HG03039 (cell line): ENCODE data around the gene ISG20.
A peak's percentile ranks its signal among the peaks of the same experiment; 100 is the strongest.
"Not testable (repeated sequence)": the region's sequence is repeated elsewhere in the genome, so short reads cannot be mapped to it uniquely, and the experiment has no call there.

ENCODE experiments used
- ATAC-seq: cut with Tn5 transposase; IDR thresholded peaks from one replicate; pipeline ENCODE4 v1.9.1; 2021; ENCODE audit warnings: mild to moderate bottlenecking, moderate library complexity; ENCODE audit not compliant: unreplicated experiment

Gene ISG20

DNA sequence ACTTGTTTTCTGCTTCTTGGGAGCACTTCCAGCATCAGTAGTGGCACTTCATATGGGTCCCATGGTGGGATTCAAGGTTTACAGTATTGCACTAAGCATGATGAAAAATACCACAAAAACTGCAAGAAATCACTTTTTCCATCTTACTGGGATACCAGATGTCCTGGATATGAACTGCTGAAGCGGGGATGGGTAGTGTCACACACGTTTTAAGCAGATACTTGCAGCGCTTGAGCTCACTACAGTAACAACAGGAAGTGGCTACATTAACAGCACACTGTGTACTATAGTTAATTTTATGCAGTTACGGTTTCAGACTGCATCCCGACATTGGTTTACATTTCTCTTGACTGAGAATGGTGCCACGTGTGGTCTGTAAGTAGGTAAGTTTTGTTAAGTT is 3.5 kb upstream of the ISG20 start:
- no peak for ATAC-seq

DNA sequence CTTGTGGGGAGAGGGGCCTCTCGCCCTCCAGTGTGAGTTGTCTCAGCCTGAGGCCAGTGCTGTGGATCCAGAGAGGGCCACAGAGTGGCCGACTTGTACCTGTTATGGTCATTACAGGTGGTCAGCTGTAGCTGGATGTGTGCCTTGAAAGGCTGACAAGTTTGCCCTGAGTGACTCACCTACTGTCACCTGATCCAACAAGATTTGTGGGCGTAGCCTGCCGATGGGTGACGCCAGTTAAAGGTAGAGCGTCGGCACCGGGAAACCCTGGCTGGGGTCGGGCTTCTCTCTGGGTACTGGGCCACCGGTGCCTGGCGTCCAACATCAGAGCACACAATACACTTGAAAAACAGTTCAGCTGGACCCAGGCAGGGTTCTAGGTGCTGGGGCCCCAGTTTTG is 2.8 kb upstream of the ISG20 start:
- ATAC-seq: no peak

DNA sequence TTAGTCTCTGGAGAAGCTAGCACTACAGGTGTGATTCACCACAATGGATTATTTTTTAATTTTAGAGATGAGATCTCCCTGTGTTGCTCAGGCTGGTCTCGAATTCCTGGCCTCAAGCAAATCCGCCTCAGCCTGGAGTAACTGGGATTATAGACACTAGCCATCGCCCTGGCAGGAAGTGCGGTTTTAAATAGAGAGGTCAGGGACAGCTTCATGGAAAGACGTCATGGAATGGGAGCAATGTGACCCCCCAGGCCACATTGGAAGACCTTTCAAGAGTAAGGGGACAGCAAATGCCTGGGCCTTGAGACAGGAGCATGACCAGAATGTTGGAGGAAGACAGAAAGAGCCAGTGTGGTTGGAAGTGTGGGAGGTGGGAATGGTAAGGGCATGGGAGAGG is 2.2 kb upstream of the ISG20 start:
- ATAC-seq: no peak

DNA sequence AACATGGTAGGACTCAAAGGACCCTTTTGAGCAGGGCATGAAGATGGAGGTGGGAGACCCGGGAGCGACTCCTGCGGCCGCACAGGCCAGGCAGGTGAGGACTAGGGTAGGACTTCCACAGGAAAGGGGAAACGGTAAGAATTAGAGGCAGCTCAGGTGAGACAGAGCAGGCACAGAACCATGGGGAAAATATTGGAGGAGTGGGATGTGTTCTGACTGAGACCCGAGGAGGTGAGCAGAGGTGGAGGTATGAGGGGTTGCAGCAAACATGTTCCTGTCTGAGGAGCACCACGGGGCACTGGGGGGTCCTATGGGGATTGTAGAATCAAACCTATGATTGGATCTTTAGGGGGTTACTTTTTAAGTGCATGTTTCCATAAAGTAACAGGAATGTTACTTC is 1.4 kb upstream of the ISG20 start:
- ATAC-seq: no peak

DNA sequence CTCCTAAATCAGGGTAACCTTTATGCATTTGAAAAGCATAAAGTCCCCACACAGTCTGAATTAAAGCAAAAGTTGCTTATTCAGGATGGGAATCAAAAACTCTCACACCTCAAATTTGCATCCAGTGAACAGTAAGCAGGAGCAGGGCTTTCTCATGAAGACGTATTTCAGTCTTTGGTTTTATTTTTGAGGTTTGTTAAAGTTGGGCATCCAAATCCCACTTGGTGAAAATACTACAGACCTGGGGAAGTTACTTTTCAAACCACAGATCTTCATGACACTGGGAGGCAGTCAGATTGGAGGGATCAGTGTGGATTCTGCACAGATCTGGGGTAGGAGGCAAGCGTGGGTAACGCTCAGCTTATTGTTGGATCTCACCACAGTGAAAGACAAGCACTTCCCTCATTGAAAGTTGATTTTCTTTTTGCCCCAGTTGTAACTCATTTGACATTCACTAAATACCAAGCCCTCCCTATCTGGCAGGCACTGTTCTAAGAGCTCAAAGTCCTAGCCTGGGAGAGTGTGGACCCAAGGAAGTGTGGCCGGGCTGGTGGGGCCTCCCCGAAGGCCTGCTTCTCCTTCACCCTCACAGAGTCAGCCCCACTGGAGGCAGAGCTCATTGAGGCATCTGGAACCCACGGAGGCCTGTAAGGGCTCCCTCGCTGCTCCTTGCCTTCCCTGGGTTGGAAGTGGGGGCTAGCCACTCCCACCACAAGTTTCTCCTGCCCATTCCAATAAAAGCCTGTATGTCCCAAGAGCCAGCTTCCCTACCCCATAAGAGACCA is 783 bp upstream of the ISG20 start:
- ATAC-seq: no peak

DNA sequence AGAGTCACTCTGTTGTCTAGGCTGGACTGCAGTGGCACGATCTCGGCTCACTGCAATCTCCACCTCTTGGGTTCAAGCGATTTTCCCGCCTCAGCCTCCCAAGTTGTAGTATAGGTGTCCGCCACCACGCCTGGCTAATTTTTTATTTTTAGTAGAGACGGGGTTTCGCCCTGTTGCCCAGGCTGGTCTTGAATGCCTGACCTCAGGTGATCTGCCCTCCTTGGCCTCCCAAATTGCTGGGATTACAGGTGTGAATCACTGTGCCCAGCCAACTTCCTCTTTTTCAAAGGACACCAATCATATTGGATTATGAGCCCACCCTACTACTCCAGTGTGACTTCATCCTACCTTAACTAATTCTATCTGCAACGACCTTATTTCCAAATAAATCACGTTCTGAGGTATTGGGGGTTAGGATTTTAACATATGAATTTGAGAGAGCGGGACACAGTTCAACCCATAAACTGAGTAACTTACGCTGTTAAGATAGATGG is 3.2 kb downstream of the ISG20 start:
- ATAC-seq: no peak

DNA sequence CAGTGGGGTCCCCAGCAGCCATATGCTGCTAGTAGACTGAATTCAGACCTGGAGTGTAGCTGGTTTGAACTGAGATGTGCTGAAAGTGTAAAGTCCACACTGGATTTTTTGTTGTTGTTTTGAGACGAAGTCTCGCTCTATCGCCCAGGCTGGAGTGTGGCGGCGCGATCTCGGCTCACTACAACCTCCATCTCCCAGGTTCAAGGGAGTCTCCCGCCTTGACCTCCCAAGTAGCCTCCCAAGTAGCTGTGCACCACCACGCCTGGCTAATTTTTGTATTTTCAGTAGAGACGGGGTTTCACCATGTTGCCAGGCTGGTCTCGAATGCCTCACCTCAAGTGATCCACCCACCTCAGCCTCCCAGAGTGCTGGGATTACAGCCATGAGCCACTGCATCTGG is 3.7 kb downstream of the ISG20 start:
- not testable (repeated sequence) for ATAC-seq

DNA sequence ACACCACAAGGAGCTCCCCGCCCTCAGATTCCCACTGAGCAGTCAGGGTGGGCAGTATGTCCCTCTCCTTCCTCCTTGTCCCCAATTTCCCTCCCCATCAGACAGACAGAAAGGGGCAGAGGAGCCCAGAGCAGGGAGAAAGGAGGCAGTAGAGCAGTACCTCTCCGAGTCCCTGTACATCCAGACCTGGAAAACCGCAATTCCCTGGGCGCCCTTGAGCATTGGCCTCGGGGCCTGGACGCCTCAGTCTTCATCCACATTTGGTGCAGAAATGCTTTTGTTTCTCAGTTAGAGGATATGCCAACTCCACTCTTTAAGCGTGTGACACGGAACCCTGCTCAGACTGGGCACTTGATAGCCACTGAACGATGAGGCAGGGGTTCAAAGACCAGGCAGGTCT is 5.9 kb downstream of the ISG20 start:
- no peak for ATAC-seq

DNA sequence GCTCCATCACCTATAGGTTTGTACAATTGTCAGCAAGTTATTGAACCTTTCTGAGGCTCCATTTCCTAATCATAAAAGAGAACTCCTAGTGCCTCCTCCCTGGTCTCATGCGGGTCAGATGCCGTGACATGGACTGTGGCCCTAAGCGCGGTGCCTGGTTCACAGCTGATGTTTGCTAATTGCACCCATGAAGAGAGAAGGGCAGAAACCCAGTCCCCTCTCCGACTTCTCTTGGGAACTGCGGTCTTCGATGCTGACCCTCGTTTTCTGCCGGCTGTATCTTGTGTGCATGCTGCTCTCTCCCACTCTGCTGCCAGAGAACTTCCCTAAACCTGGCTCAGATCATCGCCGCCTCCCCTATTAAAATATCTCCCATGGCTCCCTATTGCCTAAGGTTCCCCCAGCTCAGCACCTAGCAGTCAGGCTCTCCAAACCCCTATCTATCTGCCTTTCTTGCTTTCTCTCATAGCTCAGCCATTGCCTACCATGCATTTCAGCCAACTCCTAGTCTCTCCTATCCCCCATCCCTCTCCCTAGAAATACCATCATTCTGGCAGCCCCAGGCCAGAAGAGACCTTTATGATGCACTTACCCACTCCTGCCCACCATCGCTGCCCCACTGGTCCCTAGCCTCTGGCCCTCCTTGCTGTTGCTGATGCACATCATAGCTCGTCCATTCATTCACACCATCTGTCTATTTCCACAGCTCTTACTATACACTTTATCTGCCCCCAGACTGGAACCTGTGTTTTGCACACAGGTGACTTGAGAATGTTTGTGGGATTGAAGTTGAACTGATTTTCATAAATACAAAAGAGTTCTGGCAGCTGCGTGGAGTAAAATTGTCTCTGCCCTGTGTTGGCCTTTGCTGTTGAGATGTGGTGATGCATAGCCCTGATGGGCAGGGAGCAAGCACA is 6.6 kb downstream of the ISG20 start:
- no peak for ATAC-seq

DNA sequence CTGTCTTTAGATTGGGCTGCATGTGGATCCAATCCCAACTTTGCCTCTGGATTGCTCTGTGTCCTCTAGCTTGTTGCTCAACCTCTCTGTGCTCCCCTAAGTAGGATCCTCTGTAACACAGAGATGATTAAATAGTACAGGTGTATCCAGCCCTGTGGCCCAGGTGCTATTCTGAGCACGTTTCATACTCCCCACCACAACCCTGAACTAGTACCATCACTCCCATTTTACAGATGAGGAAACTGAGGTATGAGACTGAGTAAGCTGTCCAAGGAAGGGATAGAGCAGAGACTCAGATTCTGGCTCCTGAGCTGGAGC is 7.2 kb downstream of the ISG20 start:
- no peak for ATAC-seq

DNA sequence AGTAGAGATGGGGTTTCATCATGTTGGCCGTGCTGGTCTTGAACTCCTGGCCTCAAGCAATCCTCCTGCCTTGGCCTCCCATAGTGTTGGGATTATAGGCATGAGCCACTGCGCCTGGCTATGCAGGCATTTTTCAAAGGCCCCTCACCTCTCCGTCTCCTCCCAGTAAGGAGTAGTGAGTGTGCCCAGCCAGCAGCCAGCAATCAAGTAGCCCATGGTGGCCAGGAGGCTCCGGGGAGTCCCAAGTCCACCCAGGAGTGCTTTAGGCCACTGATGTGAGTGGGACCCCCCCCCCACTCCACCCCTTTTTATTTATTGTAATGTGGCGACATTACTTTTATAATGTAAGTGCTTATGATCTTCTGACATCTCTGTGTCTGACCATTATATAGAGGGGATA is 8.1 kb downstream of the ISG20 start:
- no peak for ATAC-seq

DNA sequence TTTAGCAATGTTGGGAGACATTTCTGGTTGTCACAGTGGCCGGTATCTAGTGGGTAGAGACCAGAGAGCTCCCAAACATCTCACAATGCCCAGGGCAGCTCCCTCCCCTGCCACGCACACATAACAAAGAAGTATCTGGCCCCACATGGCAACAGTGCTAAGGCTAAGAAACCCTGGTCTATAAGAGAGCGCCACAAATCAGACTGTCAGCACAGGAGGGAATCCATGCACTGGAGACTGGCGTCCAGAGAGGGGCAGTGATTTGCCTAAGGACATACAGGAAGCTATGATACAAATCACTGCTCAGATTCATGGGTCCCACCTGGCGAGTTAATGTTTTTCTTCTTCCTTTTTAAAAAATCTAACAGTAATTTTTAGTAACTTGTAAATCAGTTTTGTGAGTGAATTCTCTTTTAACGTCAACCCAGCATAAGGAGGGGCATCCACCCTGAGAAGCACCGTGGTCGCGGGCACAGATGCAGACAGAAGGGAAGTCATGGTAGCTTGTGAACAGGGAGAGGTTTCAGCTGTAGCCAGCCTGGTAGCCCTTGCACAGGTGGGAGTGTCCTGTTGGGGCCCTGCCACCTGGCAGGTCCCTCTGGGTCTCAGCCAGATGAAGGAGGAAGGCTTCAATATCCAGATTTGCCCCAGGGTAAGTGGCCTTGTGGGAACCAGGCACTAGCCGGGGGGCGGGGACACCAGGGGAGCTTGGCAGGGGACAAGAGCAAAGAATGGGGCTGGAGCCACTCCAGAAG is 8.7 kb downstream of the ISG20 start:
- ATAC-seq: no peak

DNA sequence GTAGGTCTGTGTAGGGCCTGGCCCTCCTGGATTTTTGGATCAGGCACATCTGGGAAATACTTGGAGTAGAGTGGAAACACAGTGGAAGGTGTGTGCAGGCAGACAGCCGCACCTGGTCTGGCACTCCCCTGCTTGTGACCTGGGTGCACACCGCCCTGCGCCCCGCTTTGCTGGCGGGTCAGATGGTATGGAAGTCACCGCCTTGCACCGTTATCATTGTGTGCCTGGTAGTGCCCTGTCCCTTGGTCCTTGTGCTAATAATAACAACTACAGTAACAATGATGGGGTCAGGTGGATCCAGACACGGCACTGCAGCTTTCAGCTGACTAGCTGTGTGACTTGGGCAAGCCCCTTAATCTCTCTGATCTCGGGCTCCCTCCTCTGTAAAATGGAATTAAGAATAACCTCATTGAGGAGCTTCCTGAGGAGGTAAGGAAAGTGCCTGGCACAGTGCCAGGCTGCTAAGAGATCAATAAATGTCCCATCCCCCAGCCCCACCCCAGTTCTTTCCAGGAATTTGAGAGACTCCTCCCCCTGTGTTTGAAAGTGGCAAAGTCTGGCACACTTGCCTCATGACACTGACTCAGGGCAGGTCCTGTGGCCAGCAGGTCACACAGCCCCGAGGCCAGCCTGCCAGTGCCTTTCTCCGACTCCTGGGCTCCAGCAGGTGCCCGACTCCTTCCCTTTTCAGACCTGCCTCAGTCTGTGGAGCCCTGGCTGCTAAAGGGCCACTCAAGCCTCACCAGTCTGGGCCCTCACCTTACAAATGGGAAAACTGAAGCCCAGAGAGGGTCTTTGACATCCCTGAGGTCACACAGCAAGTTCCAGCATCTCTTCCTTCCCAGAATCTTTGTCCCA is 9.8 kb downstream of the ISG20 start:
- no peak for ATAC-seq

DNA sequence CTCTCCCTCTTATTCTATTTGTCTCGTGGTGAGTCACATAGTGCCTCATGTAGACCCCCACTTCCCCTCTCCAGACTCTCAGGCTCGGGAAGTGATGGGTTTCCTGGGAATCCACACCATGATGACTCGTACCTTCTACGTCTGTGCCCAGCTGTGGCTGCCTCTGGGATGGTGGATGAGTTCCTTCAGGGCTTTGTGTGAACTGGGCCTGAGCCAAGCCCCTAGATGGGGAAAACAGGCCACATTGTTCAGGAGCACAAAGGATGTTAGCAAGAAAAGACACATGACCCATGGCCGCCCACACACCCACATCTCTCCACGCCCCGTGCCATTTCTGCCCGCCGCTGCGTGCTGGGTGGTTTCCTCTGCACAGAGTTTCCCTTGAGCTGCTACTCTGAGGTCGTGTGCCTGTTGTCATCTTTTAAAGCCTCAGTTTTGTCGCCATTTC is 10.5 kb downstream of the ISG20 start:
- peak; percentile 58 for ATAC-seq

DNA sequence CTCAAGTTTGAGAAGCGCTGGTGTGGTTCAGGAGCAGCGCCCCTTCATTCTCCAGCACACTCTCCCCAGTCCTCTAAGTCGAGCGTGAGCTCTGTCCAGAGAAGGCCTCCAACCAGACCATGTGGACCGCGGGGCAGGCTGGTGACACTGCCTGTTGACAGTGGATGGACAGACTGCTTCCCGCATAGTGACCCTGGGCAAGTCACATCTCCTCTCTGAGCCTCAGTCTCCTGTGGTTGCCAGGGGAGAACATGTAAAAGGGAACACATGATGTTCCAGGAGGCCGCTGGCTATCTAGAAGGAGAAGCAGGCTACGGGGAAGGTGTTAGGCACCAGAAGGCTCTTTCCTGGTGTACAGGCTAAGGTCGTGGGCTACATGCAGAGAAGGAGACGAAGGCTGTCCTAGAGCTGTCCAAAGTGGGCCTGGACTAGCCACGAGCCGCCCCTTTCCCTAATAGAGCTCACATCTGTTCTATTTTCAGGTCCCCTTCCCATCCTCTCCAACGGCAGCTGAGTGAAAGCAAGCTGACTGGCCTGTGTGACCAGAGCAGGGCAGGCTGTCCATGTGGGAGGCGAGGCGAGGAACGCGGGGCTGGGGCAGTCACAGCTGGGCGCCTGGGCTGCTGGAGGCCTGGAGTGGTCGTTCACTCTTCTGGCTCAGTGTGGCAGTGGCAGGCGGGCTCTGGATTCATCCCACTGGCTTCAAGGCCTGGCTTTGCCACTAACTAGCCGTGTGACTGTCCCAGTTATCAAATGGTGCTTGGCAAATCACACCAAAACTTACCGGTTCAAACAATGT is 11.1 kb downstream of the ISG20 start:
- ATAC-seq: no peak

DNA sequence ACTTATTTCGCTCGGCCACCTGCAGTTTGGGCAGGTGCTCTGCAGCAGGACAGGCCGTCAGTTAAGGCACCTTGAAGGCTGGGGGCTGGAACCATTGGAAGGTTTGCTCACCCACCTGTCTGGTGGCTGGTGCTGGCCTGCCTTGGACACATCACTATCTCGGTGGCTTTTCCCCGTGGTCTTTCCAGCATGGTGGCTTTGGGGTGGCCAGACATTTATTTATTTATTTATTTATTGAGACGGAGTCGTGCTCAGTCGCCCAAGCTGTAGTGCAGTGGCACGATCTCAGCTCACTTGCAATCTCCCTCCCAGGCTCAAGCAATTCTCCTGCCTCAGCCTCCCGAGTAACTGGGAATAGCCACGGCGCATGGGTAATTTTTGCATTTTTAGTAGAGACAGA is 11.7 kb downstream of the ISG20 start:
- ATAC-seq: no peak

DNA sequence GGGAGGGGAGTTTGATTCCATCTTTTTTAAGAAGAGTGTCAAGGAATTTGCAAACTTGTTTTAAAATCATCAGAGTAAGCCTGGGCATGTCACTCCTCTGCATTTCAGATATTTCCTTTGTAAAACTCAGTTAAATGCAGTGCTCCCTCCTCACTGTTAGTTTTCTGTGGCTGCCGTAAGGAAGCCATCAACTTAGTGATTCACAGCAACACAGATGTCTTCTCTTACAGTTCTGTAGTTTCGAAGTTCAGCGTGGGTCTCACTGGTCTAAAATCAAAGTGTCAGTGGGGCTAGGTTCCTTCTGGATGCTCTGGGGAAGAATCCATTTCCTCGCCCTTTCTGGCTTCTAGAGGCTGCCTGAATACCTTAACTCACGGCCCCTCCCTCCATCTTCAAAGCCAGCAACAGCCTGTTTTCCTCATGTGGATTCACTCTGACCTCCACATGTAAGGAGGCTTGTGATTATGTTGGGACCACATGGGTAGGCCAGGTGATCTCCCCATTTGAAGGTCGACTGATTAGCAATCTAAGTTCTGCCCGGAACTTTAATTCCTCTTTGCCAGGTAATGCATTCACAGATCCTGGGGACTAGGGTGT is 12.4 kb downstream of the ISG20 start:
- ATAC-seq: no peak

DNA sequence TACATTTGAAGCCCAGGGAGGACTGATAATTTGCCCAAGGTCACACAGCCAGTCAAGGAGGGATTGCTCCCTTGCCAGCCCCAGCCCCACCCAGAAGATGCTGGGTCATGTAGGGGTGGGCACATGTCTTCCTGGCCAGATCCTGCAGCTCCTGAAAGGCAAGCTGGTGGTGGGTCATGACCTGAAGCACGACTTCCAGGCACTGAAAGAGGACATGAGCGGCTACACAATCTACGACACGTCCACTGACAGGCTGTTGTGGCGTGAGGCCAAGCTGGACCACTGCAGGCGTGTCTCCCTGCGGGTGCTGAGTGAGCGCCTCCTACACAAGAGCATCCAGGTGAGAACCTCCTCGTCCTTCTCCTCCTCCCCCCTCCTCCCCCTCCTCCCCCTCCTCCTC is 13.2 kb downstream of the ISG20 start:
- no peak for ATAC-seq

DNA sequence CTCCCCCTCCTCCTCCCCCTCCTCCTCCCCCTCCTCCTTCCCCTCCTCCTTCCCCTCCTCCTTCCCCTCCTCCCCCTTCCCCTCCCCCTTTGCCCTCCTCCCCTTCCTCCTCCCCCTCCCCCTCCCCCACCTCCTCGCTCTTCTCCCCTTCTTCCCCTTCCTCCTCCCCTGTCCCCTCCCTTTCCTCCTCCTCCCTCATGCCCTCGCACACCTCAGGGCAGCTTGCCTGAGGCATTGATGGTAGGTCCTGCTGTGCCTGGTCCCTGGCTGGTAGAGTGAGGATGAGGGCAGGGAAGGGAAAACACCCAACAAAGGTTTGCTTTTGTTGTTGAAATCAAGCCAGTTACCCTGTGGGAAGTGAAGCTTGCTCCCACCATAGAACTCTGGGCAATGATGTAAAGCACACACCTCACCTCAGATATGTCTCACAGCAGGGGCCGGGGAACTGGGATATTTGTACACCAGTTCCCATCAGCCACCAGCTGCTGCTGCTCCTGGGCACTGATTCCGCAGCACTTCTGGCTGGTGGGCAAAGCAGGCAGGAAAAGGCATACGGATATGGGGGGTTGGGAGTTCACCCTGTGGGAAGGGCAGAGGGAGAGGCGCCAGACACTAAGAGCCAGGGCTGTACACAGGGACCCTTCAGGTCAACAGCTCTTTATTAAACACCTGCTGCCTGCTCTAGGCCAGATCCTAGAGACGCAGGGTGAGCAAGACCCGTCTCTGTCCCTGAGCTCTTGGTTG is 13.8 kb downstream of the ISG20 start:
- ATAC-seq: no peak
